ENCODE measurements around the gene POP4. TPM values are rescaled to one million over a fixed set of nuclear protein-coding genes. Genes with fewer than 3 reads are reported as not detected.

POP4 gene
- total and polyA plus RNA-seq, 2 donors (not counting 3 experiments of a cell fraction or from before 2014, with no cell fraction given): 56.2 to 64.4 TPM

- no peaks in the 10 kb centered on the region for H4K20me1 ChIP-seq (replicated peaks; ENCODE audit: control insufficient read depth, extremely low read depth, insufficient read depth, low read length)
- H3K79me2 ChIP-seq (ENCODE audit: control insufficient read depth, insufficient read depth, low read length): no peaks in the 10 kb centered on the region
- TF ChIP-seq JUN (IDR thresholded peaks at IDR 0.05; ENCODE audit: borderline replicate concordance, insufficient read depth, insufficient read length, low read depth) (no peak), MAX (IDR thresholded peaks at IDR 0.05; ENCODE audit: insufficient read depth, insufficient read length) (no peak), CTCF (IDR thresholded peaks at IDR 0.05; ENCODE audit: extremely low read depth in 1 of 2, insufficient read depth in 1 of 2, low read depth in 1 of 2, low read length in 2 of 2) (no peak), FOS (IDR thresholded peaks at IDR 0.05; ENCODE audit: borderline replicate concordance, insufficient read depth, low read length) (no peak), GATA2 (IDR thresholded peaks at IDR 0.05; ENCODE audit: insufficient read depth, insufficient read length, low read depth, low read length) (no peak)
- H3K9me3 ChIP-seq (replicated peaks; ENCODE audit: control insufficient read depth, insufficient read depth, low read length): no peaks in the 10 kb centered on the region
- ChIA-PET POLR2A (no interaction called here), CTCF (interaction anchor here (0.9 to 1.1 kb wide), 2 partner anchors 12 to 94 kb away, joined by 3 read pairs; no protein-coding TSS in a partner anchor)
- H3K4me2 ChIP-seq (ENCODE audit: insufficient read depth, low read length): no peak overlapping the region
- FAIRE-seq (no peak), DNase-seq (ENCODE audit: low read depth, low spot score) (no peak)
- no peak overlapping the region for H3K4me3 ChIP-seq (replicated peaks in 1 of 3; ENCODE audit: insufficient read depth in 1 of 3, low read depth in 1 of 3, low read length in 3 of 3)
- H3K9ac ChIP-seq (replicated peaks; ENCODE audit: extremely low read depth, insufficient read depth, low read length): no peak overlapping the region
- intact Hi-C loops (cut with micrococcal nuclease) (no loop called here), dilution Hi-C loops (cut with MboI; ENCODE audit: extremely low pct_ligation_motif_present, low sequenced_read_pairs) (no loop called here)
- H3K27ac ChIP-seq (ENCODE audit: insufficient read depth, low read depth, low read length): no peak overlapping the region
- BruUV-seq (replicated peaks): no TSS peak
- H3K27me3 ChIP-seq (ENCODE audit: control insufficient read depth in 2 of 2, insufficient read depth in 2 of 2, low read length in 2 of 2): no peaks in the 10 kb centered on the region
- H3K36me3 ChIP-seq (ENCODE audit: control insufficient read depth in 2 of 2, extremely low read depth in 1 of 2, insufficient read depth in 2 of 2, low read length in 2 of 2): no peaks in the 10 kb centered on the region
- no peak overlapping the region for H2AFZ ChIP-seq (ENCODE audit: low read depth, low read length)
- no peaks in the 10 kb centered on the region for H3K9me1 ChIP-seq (replicated peaks; ENCODE audit: control insufficient read depth, extremely low read depth, insufficient read depth, low read length)
- no peaks in the 10 kb centered on the region for H3K4me1 ChIP-seq (ENCODE audit: control insufficient read depth, extremely low read depth, insufficient read depth, low read length)
These were observed 16.3 kb downstream of the POP4 start for GRCh38 chr19:29622166-29623070.
